HCT116 (cell line): ENCODE measurements around the gene XPOT. TPM values are rescaled to one million over a fixed set of nuclear protein-coding genes. Genes with fewer than 3 reads are reported as not detected.

Experiments
- ATAC-seq: fragments of 200-7000 bp; cut with Tn5 transposase; 2 replicates; pipeline ENCODE4 v1.9.1; 2020; ENCODE audit warnings: mild to moderate bottlenecking, moderate library complexity
- BruUV-seq: library from RNA; stranded (reverse); fragments of 400-500 nt; replicated peaks from 2 replicates; lab custom pipeline; 2021; lab: Mats Ljungman, UMichigan
- CTCF ChIA-PET: fragments of 300-600 bp; sonication (Branson Sonifier 250); formaldehyde crosslinking; loops from one replicate; lab custom pipeline; 2021; ENCODE audit warnings: antibody characterized with exemption; lab: Charles Lee
- POLR2A ChIA-PET: fragments of 300-600, 350-600 bp; sonication (Branson Sonifier 250); formaldehyde crosslinking; loops from one replicate; lab custom pipeline; 2021; ENCODE audit warnings: antibody characterized with exemption; lab: Charles Lee
- RAD21 ChIA-PET, 2 experiments: fragments of 300-600 bp; sonication (Branson Sonifier 250); formaldehyde crosslinking; loops; one replicate each; lab custom pipeline; 2023; ENCODE audit warnings: low total read pairs in 2 of 2; ENCODE audit not compliant: uncharacterized antibody in 2 of 2, unreplicated experiment in 2 of 2, low non-redundant PET in 1 of 2; lab: Charles Lee
- DNase-seq: peaks from one replicate; pipeline ENCODE4 v3.0.0-alpha.2; 2010; ENCODE audit warnings: low read depth, low spot score
- H2AFZ ChIP-seq: fragments of 200-600 bp; shearing (Covaris generic), sonication (generic); 2 replicates; pipeline ENCODE4 v1.6.1; 2017; ENCODE audit warnings: low read depth, mixed run types, mixed read lengths, antibody characterized with exemption, low read length; ENCODE audit not compliant: poor library complexity, severe bottlenecking
- H3K27ac ChIP-seq: 2 replicates; pipeline ENCODE4 v1.5.1; 2012; ENCODE audit warnings: low read depth, low read length
- H3K27me3 ChIP-seq: fragments of 200-600 bp; sonication (generic); 2 replicates; pipeline ENCODE4 v1.6.1; 2016; ENCODE audit warnings: mixed run types, low read length, mixed read lengths; ENCODE audit not compliant: insufficient read depth
- H3K36me3 ChIP-seq, 2 experiments: fragments of 200-500 bp in 1 of 2; fragments of 200-600 bp in 1 of 2; sonication (Bioruptor generic) in 1 of 2; sonication (generic) in 1 of 2; 2 replicates each; pipeline versions ENCODE4 v1.5.1 to v1.6.1; 2014 to 2016; ENCODE audit warnings: low read length in 2 of 2, inconsistent platforms in 1 of 2, mixed read lengths in 1 of 2, mixed run types in 1 of 2; ENCODE audit not compliant: insufficient read depth in 2 of 2, control insufficient read depth in 1 of 2
- H3K4me1 ChIP-seq, 2 experiments: fragments of 200-600 bp in 1 of 2; sonication (generic) in 1 of 2; 2 replicates each; pipeline versions ENCODE4 v1.5.1 to v1.6.1; 2012 to 2017; ENCODE audit warnings: low read length in 2 of 2, inconsistent platforms in 1 of 2, mild to moderate bottlenecking in 1 of 2, mixed read lengths in 1 of 2, mixed run types in 1 of 2, moderate library complexity in 1 of 2; ENCODE audit not compliant: insufficient read depth in 2 of 2, control insufficient read depth in 1 of 2
- H3K4me2 ChIP-seq: fragments of 200-600 bp; sonication (generic); 2 replicates; pipeline ENCODE4 v1.6.1; 2017; ENCODE audit warnings: mixed run types, low read length, mixed read lengths
- H3K4me3 ChIP-seq, 2 experiments: fragments of 200-600 bp in 1 of 2; sonication (generic) in 1 of 2; replicated peaks in 1 of 2; 2 replicates each; pipeline ENCODE4 v1.5.1; 2011 to 2016; ENCODE audit warnings: low read length in 2 of 2, control low read depth in 1 of 2, low read depth in 1 of 2, mild to moderate bottlenecking in 1 of 2, mixed read lengths in 1 of 2, mixed run types in 1 of 2
- H3K79me2 ChIP-seq: fragments of 200-600 bp; sonication (generic); 2 replicates; pipeline ENCODE4 v1.6.1; 2017; ENCODE audit warnings: mild to moderate bottlenecking, mixed run types, low read length, moderate library complexity, mixed read lengths; ENCODE audit not compliant: insufficient read depth
- H3K9ac ChIP-seq: fragments of 200-600 bp; sonication (generic); 2 replicates; pipeline ENCODE4 v1.6.1; 2016; ENCODE audit warnings: low read length, mixed read lengths
- H3K9me2 ChIP-seq: fragments of 200-600 bp; sonication (generic), shearing (Covaris generic); 2 replicates; pipeline ENCODE4 v1.6.1; 2017; ENCODE audit warnings: mixed run types, mild to moderate bottlenecking, moderate library complexity; ENCODE audit not compliant: insufficient read depth
- H3K9me3 ChIP-seq, 2 experiments: fragments of 200-500 bp in 1 of 2; fragments of 200-600 bp in 1 of 2; sonication (Bioruptor generic) in 1 of 2; sonication (generic) in 1 of 2; 2 replicates each; pipeline ENCODE4 v1.6.1; 2014 to 2017; ENCODE audit warnings: low read length in 2 of 2, mixed read lengths in 2 of 2, inconsistent platforms in 1 of 2, low read depth in 1 of 2, mild to moderate bottlenecking in 1 of 2, mixed run types in 1 of 2, moderate library complexity in 1 of 2; ENCODE audit not compliant: control insufficient read depth in 1 of 2, insufficient read depth in 1 of 2
- H4K20me1 ChIP-seq: fragments of 200-600 bp; sonication (generic), shearing (Covaris generic); 2 replicates; pipeline ENCODE4 v1.6.1; 2017; ENCODE audit warnings: mixed run types, mild to moderate bottlenecking, moderate library complexity; ENCODE audit not compliant: insufficient read depth
- CBX3 ChIP-seq: IDR thresholded peaks from 2 replicates; pipeline ENCODE4 v1.6.1; 2012; ENCODE audit warnings: low read depth
- CEBPB ChIP-seq: IDR thresholded peaks from 2 replicates; pipeline ENCODE4 v1.6.1; 2012; ENCODE audit warnings: low read depth
- CTCF ChIP-seq, 3 experiments: fragments of 200-600 bp in 1 of 3; sonication (generic) in 1 of 3; IDR thresholded peaks in 2 of 3; conservative IDR thresholded peaks in 1 of 3; 2 replicates each; pipeline ENCODE4 v1.5.1; 2012 to 2017; ENCODE audit warnings: low read depth in 2 of 3, low read length in 2 of 3, antibody characterized with exemption in 1 of 3, borderline replicate concordance in 1 of 3, control low read depth in 1 of 3, mild to moderate bottlenecking in 1 of 3, mixed read lengths in 1 of 3, mixed run types in 1 of 3, moderate library complexity in 1 of 3; ENCODE audit not compliant: insufficient read depth in 1 of 3
- EZH2phosphoT487 ChIP-seq: fragments of 200-600 bp; IDR thresholded peaks from 2 replicates; pipeline ENCODE4 v1.6.1; 2018; ENCODE audit warnings: antibody characterized with exemption, borderline replicate concordance
- FOSL1 ChIP-seq: IDR thresholded peaks from 2 replicates; pipeline ENCODE4 v1.6.1; 2012; ENCODE audit warnings: low read depth
- JUND ChIP-seq: IDR thresholded peaks from 2 replicates; pipeline ENCODE4 v1.6.1; 2012
- MAX ChIP-seq: IDR thresholded peaks from 2 replicates; pipeline ENCODE4 v1.6.1; 2012
- POLR2A ChIP-seq: IDR thresholded peaks from 2 replicates; pipeline ENCODE4 v1.7.0; 2011; ENCODE audit warnings: borderline replicate concordance; ENCODE audit not compliant: insufficient read depth, insufficient read length; ENCODE audit errors: extremely low read depth
- POLR2AphosphoS5 ChIP-seq: IDR thresholded peaks from 2 replicates; pipeline ENCODE4 v1.6.1; 2011; ENCODE audit warnings: mild to moderate bottlenecking, low read depth, low read length, moderate library complexity
- RAD21 ChIP-seq: IDR thresholded peaks from 2 replicates; pipeline ENCODE4 v1.6.1; 2012; ENCODE audit warnings: low read depth, mild to moderate bottlenecking
- REST ChIP-seq: IDR thresholded peaks from 2 replicates; pipeline ENCODE4 v1.6.1; 2012; ENCODE audit warnings: low read depth
- SIN3A ChIP-seq: IDR thresholded peaks from 2 replicates; pipeline ENCODE4 v1.6.1; 2012; ENCODE audit warnings: low read depth
- SP1 ChIP-seq: IDR thresholded peaks from 2 replicates; pipeline ENCODE4 v1.6.1; 2012; ENCODE audit warnings: low read depth
- SRF ChIP-seq: IDR thresholded peaks from 2 replicates; pipeline ENCODE4 v1.6.1; 2012; ENCODE audit warnings: low read depth
- TCF7L2 ChIP-seq: IDR thresholded peaks from 2 replicates; pipeline ENCODE4 v1.7.0; 2011; ENCODE audit warnings: borderline replicate concordance, inconsistent platforms; ENCODE audit not compliant: insufficient read depth, insufficient read length; ENCODE audit errors: extremely low read depth
- YY1 ChIP-seq: IDR thresholded peaks from 2 replicates; pipeline ENCODE4 v1.6.1; 2011; ENCODE audit warnings: low read length, low read depth, moderate library complexity, mild to moderate bottlenecking; ENCODE audit not compliant: insufficient replicate concordance; ENCODE audit errors: extremely low read depth
- ZBTB33 ChIP-seq: IDR thresholded peaks from 2 replicates; pipeline ENCODE4 v1.6.1; 2011; ENCODE audit warnings: mild to moderate bottlenecking, low read length, moderate library complexity; ENCODE audit not compliant: insufficient replicate concordance; ENCODE audit errors: extremely low read depth
- ZFX ChIP-seq: fragments of 450-650 bp; IDR thresholded peaks from 2 replicates; pipeline ENCODE4 v1.6.1; 2017
- ZNF274 ChIP-seq: fragments of 200-500 bp; sonication (Bioruptor generic); IDR thresholded peaks from 2 replicates; pipeline ENCODE4 v1.6.1; 2014; ENCODE audit warnings: mild to moderate bottlenecking, low read depth, low read length, inconsistent platforms
- intact Hi-C: fragments of 100-400 bp; cut with micrococcal nuclease; formaldehyde crosslinking; loops from 2 replicates; pipeline ENCODE4 v1.10.0; 2022
- total RNA-seq: library from RNA; stranded (reverse); gene quantifications from one replicate; pipeline ENCODE4 v1.2.1, GENCODE V29; 2021; ENCODE audit not compliant: unreplicated experiment

XPOT gene
- total RNA-seq, 1 experiment from 2014 or later: 120 TPM

GRCh38 chr12:64451687-64452558 lies 47.7 kb downstream of the XPOT start, which contains the start of gene TBK1:
Gene TBK1 (plus strand): TSS chr12:64452120. CDS start chr12:64455871, 3,751 bp downstream.
- Histone ChIP-seq H3K9me2 (no peaks in the 10 kb centered on the region), H3K4me3 (peak within 1 kb of the TSS; percentile 86 to 90), H3K27ac (peak within 1 kb of the TSS; percentile 91), H3K36me3 (peaks cover 7 to 14% of the 10 kb centered on the region in 2 experiments; a peak in 2 of 4 replicates), H4K20me1 (no peaks in the 10 kb centered on the region; the same call in 1 of the 2 replicates), H3K9me3 (no peaks in the 10 kb centered on the region), H2AFZ (no peak within 1 kb of the TSS), H3K4me1 (peaks cover 7 to 21% of the 10 kb centered on the region in 2 experiments), H3K9ac (peak within 1 kb of the TSS; percentile 87), H3K4me2 (peak within 1 kb of the TSS; percentile 84), H3K27me3 (no peaks in the 10 kb centered on the region), H3K79me2 (peaks cover 54% of the 10 kb centered on the region)
- ChIA-PET POLR2A (interaction anchor here (1.2 kb wide), 1 partner anchor 48 kb away, joined by 3 read pairs; the partner anchor contains the start of gene XPOT), RAD21 (no interaction called here), CTCF (no interaction called here)
- peak; percentile 67 for DNase-seq
- intact Hi-C loops: loop anchor here (5.0 to 10.0 kb wide), 2 partner anchors 153 to 245 kb away; no protein-coding TSS in a partner anchor
- no TSS peak for BruUV-seq
- peak; percentile 87 for ATAC-seq
- TF ChIP-seq FOSL1: no peak
- no peak for TF ChIP-seq ZNF274
- no peak for TF ChIP-seq JUND
- no peak for TF ChIP-seq CTCF (IDR thresholded peaks at IDR 0.05 in 2 of 3, conservative IDR thresholded peaks at IDR 0.05 in 1 of 3; ENCODE audit: borderline replicate concordance in 1 of 3, insufficient read depth in 1 of 3, low read depth in 2 of 3, low read length in 2 of 3)
- no peak for TF ChIP-seq SP1
- TF ChIP-seq CEBPB: no peak
- no peak for TF ChIP-seq SRF
- TF ChIP-seq EZH2phosphoT487: no peak
- TF ChIP-seq POLR2A: peak; percentile 52
- TF ChIP-seq YY1: no peak
- no peak for TF ChIP-seq REST
- no peak for TF ChIP-seq RAD21
- peak; percentile 70 for TF ChIP-seq SIN3A
- TF ChIP-seq POLR2AphosphoS5: peak; percentile 71
- TF ChIP-seq ZBTB33: peak; percentile 20
- no peak for TF ChIP-seq TCF7L2
- peak; percentile 94 for TF ChIP-seq ZFX
- TF ChIP-seq CBX3: no peak
- peak; percentile 93 for TF ChIP-seq MAX
